Keratinocyte (primary cell): ENCODE results near the gene SREBF2. TPM values are rescaled to one million over a fixed set of nuclear protein-coding genes. Genes with fewer than 3 reads are reported as not detected.
A peak's percentile ranks its signal among the peaks of the same experiment; 100 is the strongest.

Experiments used
- DNase-seq: peaks from one replicate; pipeline ENCODE4 v3.0.0-alpha.2; 2011; ENCODE audit warnings: low read depth, missing footprints, low spot score
- FAIRE-seq: peaks from 2 replicates; lab custom pipeline; 2011; peaks lifted over from hg19 to GRCh38; lab: Jason Lieb, UNC
- H2AFZ ChIP-seq: 2 replicates; pipeline ENCODE4 v1.6.0; 2012; ENCODE audit warnings: low read length, control low read depth, inconsistent platforms; ENCODE audit not compliant: control insufficient read depth
- H3K27ac ChIP-seq: 2 replicates; pipeline ENCODE4 v1.5.1; 2011; ENCODE audit warnings: low read length; ENCODE audit not compliant: control insufficient read depth, insufficient read depth
- H3K27me3 ChIP-seq: 3 replicates; pipeline ENCODE4 v1.6.0; 2011; ENCODE audit warnings: low read length; ENCODE audit not compliant: control insufficient read depth, insufficient read depth; ENCODE audit errors: extremely low read depth
- H3K36me3 ChIP-seq, 2 experiments: 2 replicates in 1 of 2; 3 replicates in 1 of 2; pipeline ENCODE4 v1.5.1; 2011; ENCODE audit warnings: low read length in 2 of 2, mild to moderate bottlenecking in 1 of 2; ENCODE audit not compliant: control insufficient read depth in 2 of 2, insufficient read depth in 2 of 2; ENCODE audit errors: extremely low read depth in 1 of 2
- H3K4me1 ChIP-seq: 3 replicates; pipeline ENCODE4 v1.5.1; 2011; ENCODE audit warnings: low read length; ENCODE audit not compliant: control insufficient read depth, insufficient read depth; ENCODE audit errors: extremely low read depth
- H3K4me2 ChIP-seq: 3 replicates; pipeline ENCODE4 v1.6.0; 2011; ENCODE audit warnings: low read depth, low read length; ENCODE audit not compliant: control insufficient read depth, insufficient read depth; ENCODE audit errors: extremely low read depth
- H3K4me3 ChIP-seq, 3 experiments: fragments of 200-600 bp in 1 of 3; sonication (generic) in 1 of 3; 2 replicates in 2 of 3; 3 replicates in 1 of 3; pipeline ENCODE4 v1.5.1; 2011 to 2016; ENCODE audit warnings: low read length in 3 of 3, mild to moderate bottlenecking in 3 of 3, control low read depth in 2 of 3, inconsistent platforms in 1 of 3, low read depth in 1 of 3, mixed read lengths in 1 of 3, mixed run types in 1 of 3, moderate library complexity in 1 of 3; ENCODE audit not compliant: control insufficient read depth in 2 of 3, insufficient read depth in 2 of 3; ENCODE audit errors: extremely low read depth in 1 of 3
- H3K79me2 ChIP-seq: 2 replicates; pipeline ENCODE4 v1.6.0; 2012; ENCODE audit warnings: low read length; ENCODE audit not compliant: control insufficient read depth, insufficient read depth
- H3K9ac ChIP-seq: 3 replicates; pipeline ENCODE4 v1.6.0; 2011; ENCODE audit warnings: low read length; ENCODE audit not compliant: control insufficient read depth, insufficient read depth; ENCODE audit errors: extremely low read depth
- H3K9me1 ChIP-seq: 3 replicates; pipeline ENCODE4 v1.6.0; 2011; ENCODE audit warnings: low read length; ENCODE audit not compliant: control insufficient read depth, insufficient read depth; ENCODE audit errors: extremely low read depth
- H3K9me3 ChIP-seq: 2 replicates; pipeline ENCODE4 v1.5.1; 2012; ENCODE audit warnings: low read depth, low read length; ENCODE audit not compliant: control insufficient read depth
- H4K20me1 ChIP-seq: 3 replicates; pipeline ENCODE4 v1.6.0; 2011; ENCODE audit warnings: low read length; ENCODE audit not compliant: control insufficient read depth, insufficient read depth; ENCODE audit errors: extremely low read depth
- CTCF ChIP-seq, 3 experiments: IDR thresholded peaks in 1 of 3; conservative IDR thresholded peaks in 1 of 3; optimal IDR thresholded peaks in 1 of 3; 2 replicates in 2 of 3; 3 replicates in 1 of 3; pipeline versions ENCODE3 to v1.5.1; 2011; ENCODE audit warnings: low read length in 3 of 3, mild to moderate bottlenecking in 3 of 3, moderate library complexity in 2 of 3, control low read depth in 1 of 3, inconsistent platforms in 1 of 3; ENCODE audit not compliant: insufficient read depth in 2 of 3; ENCODE audit errors: extremely low read depth in 1 of 3
- EZH2 ChIP-seq: IDR thresholded peaks from one replicate; pipeline ENCODE4 v1.6.1; 2012; ENCODE audit warnings: inconsistent platforms, mild to moderate bottlenecking, low read length, moderate library complexity
- dilution Hi-C: fragments of 300-500 bp; cut with MboI; formaldehyde crosslinking; loops from one replicate; pipeline ENCODE4 v1.7.0; 2020; ENCODE audit warnings: low sequenced_read_pairs; ENCODE audit not compliant: extremely low pct_ligation_motif_present
- polyA minus RNA-seq, 3 experiments: library from RNA; depleted of rRNA, polyadenylated mRNA; stranded (reverse); fragments of >200 nt; gene quantifications; 1 replicate in 1 of 3; 2 replicates in 1 of 3; 3 replicates in 1 of 3; pipeline ENCODE4 v1.2.3, GENCODE V29; 2011
- polyA plus RNA-seq, 5 experiments: library from polyadenylated mRNA; depleted of rRNA in 3 of 5; stranded (reverse) in 3 of 5; stranded (forward) in 1 of 5; unstranded in 1 of 5; fragments of >200 nt; gene quantifications; 1 replicate in 1 of 5; 2 replicates in 3 of 5; 3 replicates in 1 of 5; pipeline versions ENCODE4 v1.2.1 to v1.2.3, GENCODE V29; 2011 to 2012; ENCODE audit warnings: missing spikeins in 2 of 5, low read depth in 1 of 5, low replicate concordance in 1 of 5

SREBF2 gene
- 57.5 to 68.4 TPM (median 58.4 TPM) in 3 replicates for polyA plus RNA-seq
- polyA plus RNA-seq (2011; ENCODE audit: low read depth) = 19.2 TPM
- 52.9 and 60.9 TPM in 2 replicates for polyA plus RNA-seq (2011; cell fraction: cytosol; rRNA removed)
- 147 and 198 TPM in 2 replicates for polyA plus RNA-seq (2011; cell fraction: nucleus; rRNA removed)
- polyA plus RNA-seq (2012; ENCODE audit: low replicate concordance) = 66.7 and 92.1 TPM in 2 replicates
- 107 to 195 TPM (median 126 TPM) in 3 replicates for polyA minus RNA-seq
- polyA minus RNA-seq (2011; cell fraction: cytosol; rRNA and poly(A)+ RNA removed) = 85.4 TPM
- polyA minus RNA-seq (2011; cell fraction: nucleus; rRNA and poly(A)+ RNA removed) = 171 and 181 TPM in 2 replicates

DNA sequence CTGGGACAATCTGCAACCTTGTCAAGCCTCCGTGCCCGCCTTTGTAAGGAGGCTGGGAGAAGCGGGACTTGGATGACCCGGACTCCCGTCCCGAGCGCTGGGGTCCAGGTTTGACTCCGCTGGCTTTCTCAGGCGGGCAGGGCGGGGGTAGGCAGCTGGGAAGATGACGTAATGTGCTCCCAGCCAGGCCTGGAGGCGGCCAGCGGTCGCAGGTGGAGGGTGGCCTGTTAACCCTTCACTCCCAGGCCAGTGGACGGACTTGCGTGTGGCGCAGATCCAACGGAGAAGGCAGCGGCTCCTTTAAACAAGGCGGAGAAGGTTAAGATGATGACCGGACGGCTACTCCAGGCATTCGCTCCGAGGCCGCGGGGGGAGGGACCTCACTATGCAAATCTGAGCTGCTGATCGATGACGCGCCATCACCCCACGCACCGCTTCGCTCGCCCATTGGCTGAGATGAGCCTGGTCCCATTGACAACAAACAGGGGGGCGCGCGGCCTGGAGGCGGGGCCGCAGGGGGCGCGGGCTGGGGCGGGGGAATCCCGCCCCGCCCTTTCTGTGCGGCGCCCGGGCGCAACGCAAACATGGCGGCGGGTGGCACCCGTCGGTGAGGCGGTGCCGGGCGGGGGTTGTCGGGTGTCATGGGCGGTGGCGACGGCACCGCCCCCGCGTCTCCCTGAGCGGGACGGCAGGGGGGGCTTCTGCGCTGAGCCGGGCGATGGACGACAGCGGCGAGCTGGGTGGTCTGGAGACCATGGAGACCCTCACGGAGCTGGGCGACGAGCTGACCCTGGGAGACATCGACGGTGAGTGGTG lies at the start of gene SREBF2:
Gene SREBF2, plus strand, starts transcription at position 553 of the 816 bp plus-strand sequence. Its CDS starts 166 bp downstream, at position 719.
- H3K27ac ChIP-seq = peak within 1 kb of the TSS; percentile 98
- peak within 1 kb of the TSS; percentile 73 for H2AFZ ChIP-seq
- H3K4me3 ChIP-seq = peak within 1 kb of the TSS; percentile 88 to 90 (median 90)
- H3K9me3 ChIP-seq = no peaks in the 10 kb centered on the region
- peaks cover 37% of the 10 kb centered on the region for H3K4me1 ChIP-seq
- peaks cover 0 to 15% of the 10 kb centered on the region in 2 experiments for H3K36me3 ChIP-seq
- dilution Hi-C loops = no loop called here
- H3K4me2 ChIP-seq = peak within 1 kb of the TSS; percentile 98
- TF ChIP-seq EZH2 (no peak), CTCF (optimal IDR thresholded peaks at IDR 0.05 in 1 of 3, IDR thresholded peaks at IDR 0.05 in 1 of 3, conservative IDR thresholded peaks at IDR 0.05 in 1 of 3; ENCODE audit: extremely low read depth in 1 of 3, insufficient read depth in 2 of 3, low read length in 3 of 3) (peak in 1 of 3 experiments; percentile 38)
- no peaks in the 10 kb centered on the region for H4K20me1 ChIP-seq
- peak; percentile 87 for FAIRE-seq
- DNase-seq = peak; percentile 99
- H3K79me2 ChIP-seq = peaks cover 40% of the 10 kb centered on the region
- no peaks in the 10 kb centered on the region for H3K9me1 ChIP-seq
- H3K9ac ChIP-seq = peak within 1 kb of the TSS; percentile 90
- no peaks in the 10 kb centered on the region for H3K27me3 ChIP-seq

GRCh38 chr22:41787331-41787730 lies 45.6 kb upstream of the SREBF2 start:
- Histone ChIP-seq H3K9me3 (no peaks in the 10 kb centered on the region), H3K27ac (no peak overlapping the region), H4K20me1 (no peaks in the 10 kb centered on the region), H3K36me3 (no peaks in the 10 kb centered on the region), H3K27me3 (no peaks in the 10 kb centered on the region), H2AFZ (no peak overlapping the region), H3K79me2 (no peaks in the 10 kb centered on the region), H3K9ac (no peak overlapping the region), H3K4me2 (no peak overlapping the region), H3K9me1 (no peaks in the 10 kb centered on the region), H3K4me3 (no peak overlapping the region), H3K4me1 (no peaks in the 10 kb centered on the region)
- FAIRE-seq = no peak
- no peak for TF ChIP-seq EZH2
- TF ChIP-seq CTCF (optimal IDR thresholded peaks at IDR 0.05 in 1 of 3, IDR thresholded peaks at IDR 0.05 in 1 of 3, conservative IDR thresholded peaks at IDR 0.05 in 1 of 3; ENCODE audit: extremely low read depth in 1 of 3, insufficient read depth in 2 of 3, low read length in 3 of 3) = no peak
- dilution Hi-C loops = no loop called here
- DNase-seq = no peak
